WTC11 (cell line): ENCODE measurements around the gene CPNE4.

Experiments
- ARID4B ChIP-seq: sonication (generic); formaldehyde crosslinking; IDR thresholded peaks from 2 replicates; pipeline ENCODE4 v1.8.0; 2023; ENCODE audit warnings: missing genetic modification reagents, mild to moderate bottlenecking, borderline replicate concordance
- CREB1 ChIP-seq: sonication (generic); formaldehyde crosslinking; IDR thresholded peaks from 2 replicates; pipeline ENCODE4 v1.8.0; 2023; ENCODE audit warnings: mild to moderate bottlenecking, missing genetic modification reagents
- CTCF ChIP-seq: fragments of 200-600 bp; IDR thresholded peaks from 2 replicates; pipeline ENCODE4 v1.8.0; 2022; ENCODE audit warnings: antibody characterized with exemption
- ETV6 ChIP-seq: sonication (generic); formaldehyde crosslinking; IDR thresholded peaks from 2 replicates; pipeline ENCODE4 v1.8.1; 2022; ENCODE audit warnings: mild to moderate bottlenecking, missing genetic modification reagents
- NR2C2 ChIP-seq: sonication (generic); formaldehyde crosslinking; IDR thresholded peaks from 2 replicates; pipeline ENCODE4 v1.8.0; 2022; ENCODE audit warnings: mild to moderate bottlenecking, missing genetic modification reagents
- TP53 ChIP-seq: sonication (generic); formaldehyde crosslinking; IDR thresholded peaks from 2 replicates; pipeline ENCODE4 v1.8.1; 2023; ENCODE audit warnings: mild to moderate bottlenecking, missing genetic modification reagents

- TF ChIP-seq ARID4B (CRISPR knock-in tag) (no peak), ETV6 (CRISPR knock-in tag) (no peak), CTCF (no peak), NR2C2 (CRISPR knock-in tag) (no peak), CREB1 (no peak), TP53 (CRISPR knock-in tag) (no peak)
These were observed 278.4 kb downstream of the CPNE4 start for GRCh38 chr3:131756405-131756804.
